GM12872 (cell line): ENCODE data around the gene TAS2R38.

Experiments used
- CTCF ChIP-seq: IDR thresholded peaks from 3 replicates; pipeline ENCODE4 v1.5.1; 2011; ENCODE audit warnings: low read depth, mild to moderate bottlenecking, low read length, moderate library complexity; ENCODE audit not compliant: insufficient read depth

The TAS2R38 gene

DNA sequence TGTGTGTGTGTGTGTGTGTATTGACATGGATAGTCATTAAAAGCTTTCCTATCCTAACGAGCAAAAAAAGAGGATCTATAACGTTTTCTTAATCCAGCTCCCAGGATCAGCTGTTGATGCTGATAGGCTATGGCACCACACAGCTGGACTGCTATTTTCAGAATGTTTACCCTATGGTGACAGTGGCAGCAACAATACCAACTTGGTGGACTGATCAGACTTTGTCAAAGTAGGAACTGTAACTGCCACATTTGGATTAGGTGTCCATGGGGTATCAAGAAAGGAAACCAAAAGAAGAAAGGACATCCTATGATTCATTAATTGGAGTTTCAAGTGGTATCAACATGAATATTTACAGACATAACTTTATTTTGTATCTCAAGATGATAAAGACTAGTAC lies 24.1 kb downstream of the TAS2R38 start:
- TF ChIP-seq CTCF = no peak

DNA sequence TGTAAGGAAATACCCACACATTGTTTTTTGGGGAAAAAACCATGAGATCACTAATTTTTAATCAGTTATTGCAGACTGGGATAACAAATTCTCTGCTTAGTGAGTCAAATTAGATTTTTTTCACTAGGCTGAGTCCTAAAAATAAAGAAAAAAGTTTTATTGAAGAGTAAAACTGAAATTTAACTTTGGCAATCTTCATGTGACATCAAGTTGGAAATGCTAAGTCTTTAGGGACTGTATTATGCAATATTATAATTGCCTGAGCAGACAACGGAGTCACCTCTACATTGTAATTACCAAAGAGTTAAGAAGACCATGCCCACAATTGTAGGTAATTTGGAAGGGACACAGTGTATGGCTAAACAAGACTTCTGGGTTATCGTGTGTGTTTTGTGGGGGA lies 24.6 kb downstream of the TAS2R38 start:
- no peak for TF ChIP-seq CTCF

DNA sequence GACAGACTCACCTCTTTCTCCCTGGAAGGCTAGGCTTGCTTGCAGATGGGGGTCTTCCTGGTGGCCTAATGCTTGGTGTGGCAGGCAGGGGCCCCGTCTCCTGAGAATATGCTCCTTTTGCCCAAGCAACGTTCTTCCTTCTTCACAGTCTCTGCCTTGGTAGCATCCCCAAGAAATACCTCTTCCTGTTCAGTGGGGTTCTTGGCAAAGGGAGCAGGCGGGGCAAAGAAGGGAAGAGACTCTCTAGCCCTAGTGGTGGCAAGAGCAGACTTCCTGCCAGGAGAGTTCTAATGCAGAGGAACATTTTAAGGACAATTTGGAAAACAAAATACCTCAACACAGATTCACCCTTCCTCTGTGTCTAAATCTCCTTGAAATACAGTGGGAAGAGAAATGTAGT lies 26.8 kb downstream of the TAS2R38 start, which contains the start of gene CLEC5A:
CLEC5A (minus strand) TSS at position 179 of the 400 bp plus-strand sequence. CDS start 682 bp downstream, outside the sequence.
- TF ChIP-seq CTCF = no peak

DNA sequence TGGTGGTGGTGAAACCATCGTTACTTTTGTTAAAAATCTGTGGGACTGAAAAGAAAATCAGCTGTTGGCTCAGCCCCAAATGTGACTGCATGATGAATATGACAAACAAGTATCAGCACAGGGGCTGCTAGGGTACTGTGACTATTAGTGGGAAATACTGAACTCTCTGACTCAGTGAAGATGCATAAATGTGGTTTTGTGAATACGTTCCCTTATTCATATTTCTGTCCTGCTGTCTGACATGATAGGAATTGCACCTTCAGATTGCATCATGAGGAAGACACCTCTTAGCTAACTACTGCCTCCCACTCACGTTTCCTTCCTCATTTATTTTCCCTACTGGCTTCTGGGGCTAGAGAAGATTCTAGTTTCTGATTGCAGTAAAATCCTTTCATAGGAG lies 28.2 kb downstream of the TAS2R38 start:
- no peak for TF ChIP-seq CTCF

GRCh38 chr7:141944811-141945210 lies 28.8 kb downstream of the TAS2R38 start:
- no peak for TF ChIP-seq CTCF

GRCh38 chr7:141943846-141944245 lies 29.7 kb downstream of the TAS2R38 start:
- no peak for TF ChIP-seq CTCF

- TF ChIP-seq CTCF = no peak
Observed at GRCh38 chr7:141941075-141941474, 32.5 kb downstream of the TAS2R38 start.

DNA sequence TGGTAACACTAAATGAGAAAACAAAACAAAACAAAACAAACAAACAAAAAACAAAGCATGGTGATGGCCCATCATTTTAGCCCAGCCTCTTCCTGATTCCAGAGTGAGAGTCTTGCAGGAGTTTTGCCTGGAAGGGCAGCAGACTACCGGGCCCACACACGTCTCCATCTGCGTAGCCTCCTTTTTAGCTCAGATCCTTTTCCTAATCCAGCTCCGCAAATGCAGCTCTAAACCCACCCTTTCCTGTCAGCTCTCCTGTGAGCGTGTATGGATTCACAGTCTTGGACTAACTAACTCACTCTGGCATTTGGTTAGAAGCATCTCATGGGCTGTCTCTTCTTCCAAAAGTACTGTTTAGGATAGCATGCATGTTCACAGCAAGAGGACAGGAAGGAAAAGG lies 43.4 kb downstream of the TAS2R38 start:
- no peak for TF ChIP-seq CTCF
